ENCODE measurements around the gene SS18L1.
"Not testable (repeated sequence)": the region's sequence is repeated elsewhere in the genome, so short reads cannot be mapped to it uniquely, and the experiment has no call there.

SS18L1 gene

GRCh38 chr20:62138204-62138543 is 5.4 kb upstream of the SS18L1 start:
- no peak for DNase-seq

GRCh38 chr20:62138912-62139311 is 4.7 kb upstream of the SS18L1 start:
- DNase-seq, result no peak

- DNase-seq, result no peak
These were observed 3.9 kb upstream of the SS18L1 start for GRCh38 chr20:62139636-62140035.

GRCh38 chr20:62141043-62141396 is 2.5 kb upstream of the SS18L1 start:
- DNase-seq, result no peak

- peak; percentile 54 to 60 for DNase-seq
These were observed 1.9 kb upstream of the SS18L1 start for GRCh38 chr20:62141397-62142251.

- DNase-seq, result peak in 1 of 2 experiments; percentile 45
These were observed 1.1 kb upstream of the SS18L1 start for GRCh38 chr20:62142252-62143080.

GRCh38 chr20:62143957-62144825 is 622 bp downstream of the SS18L1 start:
- DNase-seq, result peak in 1 of 2 experiments; percentile 67

GRCh38 chr20:62145688-62146018 is 2.1 kb downstream of the SS18L1 start:
- DNase-seq, result no peak

GRCh38 chr20:62146019-62146755 is 2.6 kb downstream of the SS18L1 start:
- DNase-seq, result no peak

GRCh38 chr20:62147125-62147524 is 3.6 kb downstream of the SS18L1 start:
- DNase-seq, result no peak

- no peak for DNase-seq
These were observed 4.0 kb downstream of the SS18L1 start for GRCh38 chr20:62147528-62147927.

GRCh38 chr20:62148383-62148782 is 4.8 kb downstream of the SS18L1 start:
- DNase-seq, result not testable (repeated sequence)

GRCh38 chr20:62148908-62149314 is 5.3 kb downstream of the SS18L1 start:
- no peak for DNase-seq

GRCh38 chr20:62149532-62150309 is 6.2 kb downstream of the SS18L1 start:
- DNase-seq, result no peak

- DNase-seq, result no peak
These were observed 6.7 kb downstream of the SS18L1 start for GRCh38 chr20:62150310-62150575.

- no peak for DNase-seq
These were observed 7.7 kb downstream of the SS18L1 start for GRCh38 chr20:62151225-62151624.

GRCh38 chr20:62151835-62152364 is 8.3 kb downstream of the SS18L1 start:
- DNase-seq, result no peak

GRCh38 chr20:62155428-62156253 is 12.1 kb downstream of the SS18L1 start:
- DNase-seq, result no peak

- peak in 1 of 2 experiments; percentile 45 for DNase-seq
These were observed 12.6 kb downstream of the SS18L1 start for GRCh38 chr20:62156254-62156556.

GRCh38 chr20:62156592-62157386 is 13.2 kb downstream of the SS18L1 start:
- peak; percentile 78 to 92 for DNase-seq

Data from NCI-H526 (cell line).